DND-41 (cell line): ENCODE results near the gene IRF3.

Experiments
- ATAC-seq: fragments of 200-7000 bp; cut with Tn5 transposase; 3 replicates; pipeline ENCODE4 v1.9.1; 2021; ENCODE audit warnings: low read depth; ENCODE audit not compliant: insufficient read depth
- DNase-seq: peaks from one replicate; pipeline ENCODE4 v3.0.0-alpha.2; 2020
- H2AFZ ChIP-seq: 2 replicates; pipeline ENCODE4 v1.6.0; 2012; ENCODE audit warnings: low read depth, low read length
- H3K27ac ChIP-seq: 2 replicates; pipeline ENCODE4 v1.5.1; 2012; ENCODE audit warnings: low read length, inconsistent platforms
- H3K27me3 ChIP-seq: fragments of 200-600 bp; sonication (generic); 2 replicates; pipeline ENCODE4 v1.6.0; 2012; ENCODE audit warnings: low read length, mild to moderate bottlenecking, inconsistent platforms; ENCODE audit not compliant: insufficient read depth, poor library complexity
- H3K36me3 ChIP-seq: 2 replicates; pipeline ENCODE4 v1.5.1; 2012; ENCODE audit warnings: low read length, inconsistent platforms; ENCODE audit not compliant: insufficient read depth
- H3K4me1 ChIP-seq: 2 replicates; pipeline ENCODE4 v1.5.1; 2012; ENCODE audit warnings: mild to moderate bottlenecking, low read length; ENCODE audit not compliant: insufficient read depth
- H3K4me2 ChIP-seq: 2 replicates; pipeline ENCODE4 v1.6.0; 2012; ENCODE audit warnings: mild to moderate bottlenecking, moderate library complexity, low read length, inconsistent platforms; ENCODE audit not compliant: insufficient read depth
- H3K4me3 ChIP-seq, 2 experiments: fragments of 200-600 bp in 1 of 2; shearing (Covaris generic) in 1 of 2; 2 replicates each; pipeline ENCODE4 v1.5.1; 2012 to 2016; ENCODE audit warnings: inconsistent platforms in 2 of 2, low read length in 2 of 2, mild to moderate bottlenecking in 2 of 2, low read depth in 1 of 2, moderate library complexity in 1 of 2
- H3K79me2 ChIP-seq: 2 replicates; pipeline ENCODE4 v1.6.0; 2012; ENCODE audit warnings: low read length, inconsistent platforms; ENCODE audit not compliant: insufficient read depth
- H3K9ac ChIP-seq: 2 replicates; pipeline ENCODE4 v1.6.0; 2012; ENCODE audit warnings: low read depth, mild to moderate bottlenecking, inconsistent platforms, low read length, moderate library complexity
- H3K9me3 ChIP-seq: 2 replicates; pipeline ENCODE4 v1.5.1; 2012; ENCODE audit warnings: low read length, moderate library complexity, mild to moderate bottlenecking, inconsistent platforms; ENCODE audit not compliant: insufficient read depth, severe bottlenecking
- H4K20me1 ChIP-seq: 2 replicates; pipeline ENCODE4 v1.6.0; 2012; ENCODE audit warnings: low read length; ENCODE audit not compliant: insufficient read depth
- CTCF ChIP-seq: IDR thresholded peaks from 2 replicates; pipeline ENCODE4 v1.5.1; 2012; ENCODE audit warnings: borderline replicate concordance, low read length, moderate library complexity, mild to moderate bottlenecking; ENCODE audit not compliant: poor library complexity, severe bottlenecking; ENCODE audit errors: extremely low read depth
- EZH2 ChIP-seq: IDR thresholded peaks from 3 replicates; pipeline ENCODE4 v1.6.1; 2012; ENCODE audit warnings: borderline replicate concordance, low read depth, mild to moderate bottlenecking, moderate library complexity, low read length, inconsistent platforms; ENCODE audit not compliant: severe bottlenecking

The IRF3 gene

DNA sequence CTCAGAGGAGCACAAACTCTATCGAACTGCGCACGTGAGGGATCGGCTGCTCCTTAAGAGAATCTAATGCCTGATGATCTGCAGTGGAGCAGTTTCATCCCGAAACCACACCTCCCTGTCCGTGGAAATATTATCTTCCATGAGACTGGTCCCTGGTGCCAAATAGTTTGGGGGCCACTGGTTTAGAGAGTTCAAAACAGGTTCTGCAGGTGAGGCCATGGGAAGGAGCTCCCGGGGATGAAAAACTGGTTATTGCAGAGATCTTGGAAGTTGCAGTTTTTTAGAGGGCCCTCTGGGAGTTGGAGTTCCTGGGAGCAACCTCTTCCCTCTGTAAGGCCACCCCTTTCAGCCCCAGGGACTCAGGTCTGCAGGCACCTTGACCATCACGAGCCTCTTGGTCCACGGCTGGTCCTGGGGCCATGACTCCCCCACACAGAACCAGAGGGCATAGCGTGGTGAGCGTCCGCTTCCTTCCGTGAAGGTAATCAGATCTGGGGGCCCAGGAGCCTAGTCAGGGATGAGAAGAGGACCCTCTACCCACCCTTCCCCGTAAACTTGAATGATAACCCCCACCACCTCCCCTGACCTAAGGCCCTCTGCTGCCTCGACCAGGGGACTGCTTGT is 5.2 kb downstream of the IRF3 start:
- TF ChIP-seq EZH2 (no peak), CTCF (no peak)
- DNase-seq (no peak), ATAC-seq (no peak)
- H3K79me2 ChIP-seq = peaks cover 34% of the 10 kb centered on the region
- H3K9me3 ChIP-seq = no peaks in the 10 kb centered on the region
- no peak overlapping the region for H2AFZ ChIP-seq
- peaks cover 56% of the 10 kb centered on the region for H4K20me1 ChIP-seq
- H3K4me3 ChIP-seq = no peak overlapping the region
- peaks cover 79% of the 10 kb centered on the region for H3K36me3 ChIP-seq
- H3K27me3 ChIP-seq = no peaks in the 10 kb centered on the region
- H3K27ac ChIP-seq = no peak overlapping the region
- H3K9ac ChIP-seq = no peak overlapping the region
- H3K4me1 ChIP-seq = peaks cover 19% of the 10 kb centered on the region
- H3K4me2 ChIP-seq = no peak overlapping the region

DNA sequence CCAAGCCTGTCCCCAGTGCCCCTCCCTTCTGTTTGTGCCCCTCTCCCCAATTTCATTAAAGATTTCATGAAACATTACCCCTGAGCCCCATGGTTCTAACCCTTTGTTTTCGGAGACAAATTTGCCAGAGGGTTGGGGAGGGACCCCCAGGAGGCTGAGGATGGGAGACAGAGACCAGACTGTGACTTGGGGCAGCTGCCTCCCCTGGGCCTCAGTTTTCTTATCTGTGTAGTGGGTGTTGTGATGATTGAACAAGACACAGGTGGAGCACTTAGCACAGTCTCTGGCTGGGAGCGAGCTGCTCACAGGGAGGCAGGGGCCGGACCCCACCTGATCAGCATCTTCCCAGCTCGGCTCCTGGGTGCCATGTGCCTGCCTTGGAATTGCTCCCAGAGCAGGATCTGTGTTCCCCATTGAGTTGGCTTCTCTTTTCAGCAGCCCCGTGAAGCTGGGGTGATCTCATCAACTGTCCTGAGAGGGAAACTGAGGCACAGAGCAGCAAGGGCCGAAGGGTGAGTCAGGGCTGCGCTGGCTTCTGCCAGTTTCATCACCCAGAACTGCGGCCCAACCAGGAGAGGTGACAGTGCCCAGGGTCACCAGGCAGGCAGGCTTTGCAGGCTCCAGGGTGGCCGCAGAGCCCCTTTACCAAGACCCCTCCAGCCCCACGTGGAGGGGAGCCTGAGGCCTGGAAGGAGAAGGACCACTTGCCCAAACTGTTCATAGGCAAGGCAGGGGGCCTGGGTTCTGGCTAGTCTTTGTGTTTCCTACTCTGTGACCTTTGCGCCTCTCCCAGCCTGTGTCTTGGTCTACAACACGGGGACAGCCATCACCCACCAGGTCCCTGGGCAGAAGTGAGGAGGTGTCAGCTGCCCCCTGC is 6.9 kb downstream of the IRF3 start:
- Histone ChIP-seq H2AFZ (no peak overlapping the region), H3K36me3 (peaks cover 95% of the 10 kb centered on the region), H3K27ac (no peak overlapping the region), H3K4me3 (no peak overlapping the region), H3K4me2 (no peak overlapping the region), H3K27me3 (no peaks in the 10 kb centered on the region), H3K79me2 (peaks cover 18% of the 10 kb centered on the region), H3K9ac (no peak overlapping the region), H3K4me1 (peaks cover 14% of the 10 kb centered on the region), H4K20me1 (peaks cover 48% of the 10 kb centered on the region), H3K9me3 (no peaks in the 10 kb centered on the region)
- TF ChIP-seq CTCF (no peak), EZH2 (no peak)
- no peak for ATAC-seq
- no peak for DNase-seq

DNA sequence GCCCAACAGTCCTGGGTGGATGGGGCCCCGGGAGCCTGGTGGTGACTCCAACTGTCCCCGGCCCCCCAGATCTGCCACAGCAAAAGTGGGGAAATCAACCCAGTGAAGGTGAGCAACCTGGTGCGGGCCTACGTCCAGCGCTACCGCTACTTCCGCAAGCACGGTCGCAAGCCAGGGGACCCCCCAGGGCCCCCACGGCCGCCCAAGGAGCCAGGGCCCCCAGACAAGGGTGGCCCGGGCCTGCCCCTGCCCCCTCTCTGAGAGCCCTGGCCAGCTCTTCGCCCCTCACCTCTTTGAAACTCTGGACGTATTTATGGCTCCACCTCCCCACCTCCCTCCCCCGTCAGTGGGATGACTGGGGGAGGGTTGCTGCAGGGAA is 7.5 kb downstream of the IRF3 start:
- Histone ChIP-seq H3K4me3 (no peak overlapping the region), H3K36me3 (peaks cover 98% of the 10 kb centered on the region), H3K4me1 (peaks cover 7% of the 10 kb centered on the region), H3K9me3 (no peaks in the 10 kb centered on the region), H3K9ac (no peak overlapping the region), H4K20me1 (peaks cover 52% of the 10 kb centered on the region), H3K27me3 (no peaks in the 10 kb centered on the region), H3K27ac (no peak overlapping the region), H3K79me2 (peaks cover 12% of the 10 kb centered on the region), H2AFZ (no peak overlapping the region), H3K4me2 (no peak overlapping the region)
- TF ChIP-seq EZH2 (no peak), CTCF (no peak)
- ATAC-seq (no peak), DNase-seq (no peak)
